Stimulated activated CD4-positive, alpha-beta T cell treated with anti-CD3 and anti-CD28 coated beads, Interleukin-1b, Interleukin-23, amount 100 ng/mL, for 24 hours (primary cell): ENCODE measurements around the gene TTF2.

Source experiments
- DNase-seq, 4 experiments: peaks; one replicate each; pipeline ENCODE4 v3.0.0-alpha.2; 2020; ENCODE audit warnings: low read depth in 4 of 4, low spot score in 1 of 4

Gene TTF2

GRCh38 chr1:117045644-117046043 is 14.5 kb upstream of the TTF2 start:
- no peak for DNase-seq

GRCh38 chr1:117046781-117047180 is 13.3 kb upstream of the TTF2 start:
- DNase-seq = no peak

- no peak for DNase-seq
Observed at GRCh38 chr1:117047271-117047670, 12.9 kb upstream of the TTF2 start.

GRCh38 chr1:117049857-117050256 is 10.3 kb upstream of the TTF2 start:
- DNase-seq = no peak

- no peak for DNase-seq
Observed at GRCh38 chr1:117051224-117052064, 8.7 kb upstream of the TTF2 start.

- DNase-seq = no peak
Observed at GRCh38 chr1:117054068-117054467, 6.1 kb upstream of the TTF2 start.

- no peak for DNase-seq
Observed at GRCh38 chr1:117058810-117059209, 1.3 kb upstream of the TTF2 start.

GRCh38 chr1:117059334-117059677 is 820 bp upstream of the TTF2 start:
- peak in 2 of 4 experiments; percentile 37 to 65 for DNase-seq

- peak in 1 of 4 experiments; percentile 20 for DNase-seq
Observed at GRCh38 chr1:117060441-117061317, 553 bp downstream of the TTF2 start.

GRCh38 chr1:117061986-117062415 is 1.9 kb downstream of the TTF2 start:
- DNase-seq = no peak

GRCh38 chr1:117066367-117066766 is 6.2 kb downstream of the TTF2 start:
- no peak for DNase-seq

- DNase-seq = no peak
Observed at GRCh38 chr1:117067533-117068370, 7.6 kb downstream of the TTF2 start.

GRCh38 chr1:117068580-117068979 is 8.5 kb downstream of the TTF2 start:
- DNase-seq = no peak

- DNase-seq = no peak
Observed at GRCh38 chr1:117069220-117069844, 9.2 kb downstream of the TTF2 start.

- DNase-seq = no peak
Observed at GRCh38 chr1:117070124-117070523, 10.0 kb downstream of the TTF2 start.

GRCh38 chr1:117076648-117077047 is 16.5 kb downstream of the TTF2 start:
- no peak for DNase-seq

GRCh38 chr1:117077267-117077666 is 17.1 kb downstream of the TTF2 start:
- DNase-seq = peak in 2 of 4 experiments; percentile 44 to 47

- no peak for DNase-seq
Observed at GRCh38 chr1:117079737-117080136, 19.6 kb downstream of the TTF2 start.

- no peak for DNase-seq
Observed at GRCh38 chr1:117084231-117084630, 24.1 kb downstream of the TTF2 start.

GRCh38 chr1:117087686-117088085 is 27.6 kb downstream of the TTF2 start:
- DNase-seq = no peak

GRCh38 chr1:117089996-117090395 is 29.9 kb downstream of the TTF2 start:
- no peak for DNase-seq
